ENCODE data around the gene RNF31.
"Not testable (repeated sequence)": the region's sequence is repeated elsewhere in the genome, so short reads cannot be mapped to it uniquely, and the experiment has no call there.

RNF31 gene

DNA sequence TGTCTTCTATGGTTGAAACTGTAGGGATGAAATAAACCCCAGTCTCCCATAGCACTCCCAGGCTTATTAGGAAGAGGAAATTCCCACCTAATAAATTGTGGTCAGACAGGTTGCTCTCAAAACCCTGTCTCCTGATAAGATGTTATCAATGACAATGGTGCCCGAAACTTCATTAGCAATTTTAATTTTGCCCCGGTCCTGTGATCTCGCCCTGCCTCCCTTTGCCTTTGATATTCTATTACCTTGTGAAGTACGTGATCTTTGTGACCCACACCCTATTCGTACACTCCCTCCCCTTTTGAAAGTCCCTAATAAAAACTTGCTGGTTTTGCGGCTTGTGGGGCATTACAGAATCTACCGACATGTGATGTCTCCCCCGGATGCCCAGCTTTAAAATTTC lies 55.2 kb downstream of the RNF31 start:
- not testable (repeated sequence) for DNase-seq (ENCODE audit: low spot score)

DNA sequence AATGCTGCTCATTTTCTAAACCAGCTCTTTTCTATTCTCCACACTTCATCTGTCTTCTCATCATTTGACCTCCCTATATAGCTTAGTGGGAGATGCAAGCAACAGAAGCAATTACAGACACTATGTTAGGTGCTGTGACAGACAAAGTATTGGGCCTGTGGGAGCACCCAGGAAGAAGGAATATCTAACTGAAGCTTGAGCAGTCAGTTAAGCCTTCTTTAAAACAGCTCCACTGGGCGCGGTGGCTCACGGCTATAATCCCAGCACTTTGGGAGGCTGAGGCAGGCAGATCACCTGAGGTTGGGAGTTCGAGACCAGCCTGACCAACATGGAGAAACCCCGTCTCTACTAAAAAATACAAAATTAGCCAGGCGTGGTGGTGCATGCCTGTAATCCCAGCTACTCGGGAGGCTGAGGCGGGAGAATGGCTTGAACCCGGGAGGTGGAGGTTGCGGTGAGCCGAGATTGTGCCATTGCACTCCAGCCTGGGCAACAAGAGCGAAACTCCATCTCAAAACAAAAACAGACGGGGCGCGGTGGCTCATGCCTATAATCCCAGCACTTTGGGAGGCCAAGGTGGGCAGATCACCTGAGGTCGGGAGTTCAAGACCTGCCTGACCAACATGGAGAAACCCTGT lies 56.1 kb downstream of the RNF31 start:
- DNase-seq (ENCODE audit: low spot score), result not testable (repeated sequence)

DNA sequence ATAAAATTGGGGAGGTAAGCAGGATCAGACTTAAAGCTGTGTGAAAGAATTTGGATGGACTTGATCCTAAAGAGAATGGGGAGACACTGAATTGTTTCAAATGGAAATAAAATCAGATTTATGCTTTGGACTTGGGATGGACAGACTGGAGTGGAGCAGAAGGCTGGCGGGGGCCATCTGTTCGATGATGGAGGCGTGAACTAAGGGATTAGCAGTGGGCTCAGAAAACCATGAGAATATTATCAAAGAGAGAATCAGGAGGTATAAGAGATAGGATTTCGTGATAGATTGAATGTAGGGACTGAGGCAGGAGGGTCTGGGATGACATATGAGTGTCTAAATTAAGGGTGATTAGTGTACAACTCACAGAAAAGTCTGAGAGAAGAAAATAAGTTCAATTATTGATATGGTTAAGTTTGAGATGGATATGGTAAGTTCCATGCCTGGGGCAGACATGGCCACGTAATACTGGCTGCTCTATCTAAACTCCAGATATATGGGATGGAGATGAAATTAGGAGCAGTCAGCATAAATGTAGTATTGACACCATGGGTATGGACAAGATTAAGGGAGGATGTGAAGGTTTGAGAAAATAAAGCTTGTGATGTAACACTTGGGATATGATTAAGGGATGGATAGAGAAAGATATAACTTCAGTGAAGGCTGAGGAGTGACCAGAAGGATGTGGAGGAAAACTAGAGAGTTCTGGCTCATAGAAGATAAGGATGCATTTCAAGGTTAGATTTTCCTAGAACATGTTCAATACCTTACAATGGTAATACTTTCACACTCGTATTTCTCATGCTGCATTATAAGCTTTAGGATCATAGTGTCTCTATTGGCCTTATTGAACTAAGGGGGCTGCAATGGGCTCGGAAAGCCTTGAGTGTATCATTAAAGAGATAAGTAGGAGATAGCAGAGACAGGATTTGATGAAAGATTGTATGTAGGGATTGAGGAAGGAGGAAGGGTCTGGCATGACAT lies 57.2 kb downstream of the RNF31 start:
- no peak for DNase-seq (ENCODE audit: low spot score)

DNA sequence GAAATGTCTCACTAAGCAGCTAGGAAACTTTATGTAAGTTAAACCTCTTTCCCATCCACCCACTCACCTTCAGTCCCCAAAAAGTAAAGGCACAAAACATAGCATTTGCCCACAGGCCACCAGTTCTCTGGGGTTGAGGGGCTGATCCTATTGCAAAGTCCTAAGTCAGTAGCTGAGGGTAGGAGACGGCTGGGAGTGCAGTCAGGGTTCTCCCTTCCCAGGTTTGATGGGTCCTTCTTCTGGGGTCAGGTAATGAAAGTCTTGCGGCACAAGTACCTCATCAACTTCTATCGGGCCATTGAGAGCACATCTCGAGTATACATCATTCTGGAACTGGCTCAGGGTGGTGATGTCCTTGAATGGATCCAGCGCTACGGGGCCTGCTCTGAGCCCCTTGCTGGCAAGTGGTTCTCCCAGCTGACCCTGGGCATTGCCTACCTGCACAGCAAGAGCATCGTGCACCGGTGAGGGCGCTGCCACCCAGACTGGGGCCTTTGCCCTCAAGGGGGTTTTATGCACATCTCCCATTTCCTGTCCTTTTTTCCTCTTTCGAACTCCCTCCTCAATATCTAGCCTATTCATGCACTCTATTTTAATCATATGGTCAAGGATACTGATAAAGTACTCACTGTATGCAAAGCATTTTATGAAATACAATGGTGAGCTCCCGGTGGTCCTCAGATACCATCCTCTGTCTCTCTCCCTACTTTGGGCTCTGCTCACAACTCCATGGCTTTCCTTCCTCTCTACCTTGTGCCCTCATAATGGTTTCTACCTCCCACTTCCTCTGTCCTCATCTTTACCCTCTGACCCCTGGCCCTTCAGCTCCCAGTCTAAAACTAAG lies 59.2 kb downstream of the RNF31 start:
- no peak for DNase-seq (ENCODE audit: low spot score)

DNA sequence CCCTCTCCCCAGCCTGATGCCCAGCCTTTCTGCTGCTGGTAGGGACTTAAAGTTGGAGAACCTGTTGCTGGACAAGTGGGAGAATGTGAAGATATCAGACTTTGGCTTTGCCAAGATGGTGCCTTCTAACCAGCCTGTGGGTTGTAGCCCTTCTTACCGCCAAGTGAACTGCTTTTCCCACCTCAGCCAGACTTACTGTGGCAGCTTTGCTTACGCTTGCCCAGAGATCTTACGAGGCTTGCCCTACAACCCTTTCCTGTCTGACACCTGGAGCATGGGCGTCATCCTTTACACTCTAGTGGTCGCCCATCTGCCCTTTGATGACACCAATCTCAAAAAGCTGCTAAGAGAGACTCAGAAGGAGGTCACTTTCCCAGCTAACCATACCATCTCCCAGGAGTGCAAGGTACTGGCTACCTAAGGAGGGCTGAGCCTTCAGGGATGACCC lies 59.8 kb downstream of the RNF31 start:
- no peak for DNase-seq (ENCODE audit: low spot score)

- DNase-seq (ENCODE audit: low spot score), result no peak
Measured at GRCh38 chr14:24207625-24208024, 60.3 kb downstream of the RNF31 start.

Measured in RKO (cell line).